Neural crest cell (in vitro differentiated cells): ENCODE results near the gene POM121L2. TPM values are rescaled to one million over a fixed set of nuclear protein-coding genes. Genes with fewer than 3 reads are reported as not detected.
"Not testable (repeated sequence)": the region's sequence is repeated elsewhere in the genome, so short reads cannot be mapped to it uniquely, and the experiment has no call there.

ENCODE experiments used
- DNase-seq: peaks from one replicate; pipeline ENCODE4 v3.0.0; 2021; ENCODE audit warnings: low read depth, mixed read lengths, low spot score
- H3K27ac Mint-ChIP-seq: one replicate; pipeline ENCODE4 v1.8.0; 2021; ENCODE audit warnings: mild to moderate bottlenecking, mixed read lengths; ENCODE audit not compliant: unreplicated experiment
- H3K27me3 Mint-ChIP-seq: 2 replicates; pipeline ENCODE4 v1.8.0; 2021; ENCODE audit warnings: low read depth, mild to moderate bottlenecking, mixed read lengths
- H3K36me3 Mint-ChIP-seq: 2 replicates; pipeline ENCODE4 v1.8.0; 2021; ENCODE audit warnings: low read depth, mild to moderate bottlenecking, mixed read lengths
- H3K4me1 Mint-ChIP-seq: 2 replicates; pipeline ENCODE4 v1.8.0; 2021; ENCODE audit warnings: mixed read lengths
- H3K4me3 Mint-ChIP-seq: one replicate; pipeline ENCODE4 v1.8.0; 2021; ENCODE audit warnings: mild to moderate bottlenecking, mixed read lengths
- H3K9me3 Mint-ChIP-seq: 2 replicates; pipeline ENCODE4 v1.8.0; 2021; ENCODE audit warnings: mixed read lengths
- CTCF ChIP-seq: fragments of 200-600 bp; sonication (generic); conservative IDR thresholded peaks from 2 replicates; pipeline ENCODE4 v1.5.0; 2021; ENCODE audit warnings: antibody characterized with exemption, mild to moderate bottlenecking
- total RNA-seq: library from RNA; stranded (reverse); gene quantifications from 2 replicates; pipeline ENCODE4 v1.2.1, GENCODE V29; 2021

POM121L2 gene
- total RNA-seq, 1 donor from 2014 or later, result not detected

DNA sequence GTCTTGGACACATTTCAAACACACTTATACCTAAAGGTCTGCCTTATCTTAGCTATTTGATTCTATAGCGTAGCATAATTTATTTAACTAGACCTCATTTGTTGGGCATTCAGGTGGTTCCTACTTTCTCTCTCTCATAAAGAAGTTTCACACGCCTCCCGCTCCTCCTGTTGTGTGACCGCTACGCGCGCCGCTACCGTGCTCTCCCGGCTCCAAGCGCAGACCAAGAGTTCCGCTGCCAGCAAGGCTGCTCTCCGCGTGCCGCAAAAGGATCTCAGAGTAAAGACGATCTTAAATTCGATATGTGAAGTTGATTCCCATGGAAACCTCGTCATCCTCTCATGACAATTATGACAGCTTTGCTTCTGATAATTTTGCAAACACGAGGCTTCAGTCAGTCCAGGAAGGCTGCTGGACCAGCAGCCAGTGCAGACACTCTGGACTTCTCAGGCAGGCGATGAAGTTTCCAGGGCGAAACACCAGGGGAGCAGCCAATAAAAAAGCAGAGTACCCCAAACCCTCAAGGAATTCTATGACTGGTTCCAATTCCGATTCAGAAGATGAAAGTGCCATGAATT is 44.1 kb downstream of the POM121L2 start:
- no peaks in the 10 kb centered on the region for H3K9me3 Mint-ChIP-seq
- TF ChIP-seq CTCF, result no peak
- H3K4me3 Mint-ChIP-seq, result no peak overlapping the region
- H3K36me3 Mint-ChIP-seq, result no peaks in the 10 kb centered on the region
- H3K4me1 Mint-ChIP-seq, result peaks cover 18% of the 10 kb centered on the region
- peaks cover 53% of the 10 kb centered on the region for H3K27me3 Mint-ChIP-seq
- H3K27ac Mint-ChIP-seq, result no peak overlapping the region
- DNase-seq, result no peak

GRCh38 chr6:27267003-27267402 is 45.1 kb downstream of the POM121L2 start:
- H3K4me1 Mint-ChIP-seq, result peaks cover 18% of the 10 kb centered on the region
- H3K27me3 Mint-ChIP-seq, result peaks cover 55% of the 10 kb centered on the region
- H3K27ac Mint-ChIP-seq, DNase-seq, H3K9me3 Mint-ChIP-seq, H3K36me3 Mint-ChIP-seq, H3K4me3 Mint-ChIP-seq: not testable (repeated sequence)

- Mint-ChIP-seq H3K27me3 (peaks cover 74% of the 10 kb centered on the region), H3K9me3 (no peaks in the 10 kb centered on the region), H3K4me3 (no peak overlapping the region), H3K27ac (no peak overlapping the region), H3K4me1 (peaks cover 21% of the 10 kb centered on the region), H3K36me3 (no peaks in the 10 kb centered on the region)
- no peak for DNase-seq
- no peak for TF ChIP-seq CTCF
Observed at GRCh38 chr6:27263886-27264285, 48.2 kb downstream of the POM121L2 start.

DNA sequence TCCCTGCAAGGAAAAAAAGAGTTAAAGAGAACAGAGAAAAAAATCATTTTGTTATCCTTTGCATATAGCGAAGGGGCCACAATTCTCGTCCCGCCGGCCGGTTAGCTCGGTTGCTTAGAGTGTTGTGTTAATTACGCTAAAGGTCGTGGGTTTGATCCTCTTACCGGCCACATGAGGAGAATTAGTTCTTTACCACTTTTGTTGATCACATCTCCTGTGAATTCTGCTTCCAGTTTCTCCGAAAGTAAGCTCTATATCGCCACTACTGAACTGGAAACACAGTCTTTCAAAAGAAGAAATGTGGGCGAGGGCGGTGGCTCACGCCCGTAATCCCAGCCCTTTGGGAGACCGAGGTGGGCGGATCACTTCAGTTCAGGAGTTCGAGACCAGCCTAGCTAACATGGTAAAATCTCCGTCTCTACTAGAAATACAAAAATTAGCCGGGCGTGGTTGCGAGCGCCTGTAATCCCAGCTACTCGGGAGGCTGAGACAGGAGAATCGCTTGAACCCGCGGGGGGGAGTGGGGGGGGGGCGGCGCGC is 51.2 kb downstream of the POM121L2 start:
- Mint-ChIP-seq H3K9me3 (no peaks in the 10 kb centered on the region), H3K4me3 (peak overlapping the region; percentile 43), H3K4me1 (peaks cover 10% of the 10 kb centered on the region), H3K27ac (no peak overlapping the region), H3K27me3 (peaks cover 93% of the 10 kb centered on the region), H3K36me3 (no peaks in the 10 kb centered on the region)
- no peak for DNase-seq
- no peak for TF ChIP-seq CTCF

- H3K27ac Mint-ChIP-seq, result no peak overlapping the region
- TF ChIP-seq CTCF, result no peak
- H3K36me3 Mint-ChIP-seq, result no peaks in the 10 kb centered on the region
- no peak for DNase-seq
- peaks cover 10% of the 10 kb centered on the region for H3K4me1 Mint-ChIP-seq
- H3K9me3 Mint-ChIP-seq, result no peaks in the 10 kb centered on the region
- H3K4me3 Mint-ChIP-seq, result peak overlapping the region; percentile 43
- peaks cover 98% of the 10 kb centered on the region for H3K27me3 Mint-ChIP-seq
Observed at GRCh38 chr6:27260369-27260768, 51.7 kb downstream of the POM121L2 start.

Other genes with a start within 250 kb of the POM121L2 start
- gene PRSS16, start 64.6 kb downstream of the POM121L2 start, total RNA-seq, result 0.57 and 0.63 TPM in 2 replicates
- 10.1 and 10.2 TPM in 2 replicates for gene ZNF391, start 76.5 kb upstream of the POM121L2 start, total RNA-seq
- 15.7 and 16.7 TPM in 2 replicates for gene ZNF184, start 160.8 kb upstream of the POM121L2 start, total RNA-seq